Loucy (cell line): Measurements from ENCODE around the gene ECEL1.

Experiments
- H2AFZ ChIP-seq: fragments of 200-600 bp; sonication (generic); 2 replicates; pipeline ENCODE4 v1.6.0; 2016; ENCODE audit warnings: antibody characterized with exemption, mild to moderate bottlenecking, low read length, moderate library complexity
- H3F3A ChIP-seq: fragments of 200-600 bp; 2 replicates; pipeline ENCODE4 v1.6.0; 2016; ENCODE audit warnings: antibody characterized with exemption, low read depth, mild to moderate bottlenecking
- H3K27me3 ChIP-seq: fragments of 200-600 bp; sonication (generic); 2 replicates; pipeline ENCODE4 v1.6.1; 2014; ENCODE audit warnings: low read length, mild to moderate bottlenecking; ENCODE audit not compliant: insufficient read depth, poor library complexity, severe bottlenecking
- H3K36me3 ChIP-seq: fragments of 200-600 bp; sonication (generic); 2 replicates; pipeline ENCODE4 v1.6.1; 2016; ENCODE audit warnings: low read length; ENCODE audit not compliant: insufficient read depth
- H3K4me1 ChIP-seq: fragments of 200-600 bp; sonication (generic); 2 replicates; pipeline ENCODE4 v1.5.1; 2014; ENCODE audit warnings: low read length, mild to moderate bottlenecking; ENCODE audit not compliant: insufficient read depth, poor library complexity, severe bottlenecking
- H3K4me2 ChIP-seq: fragments of 200-600 bp; sonication (generic); 2 replicates; pipeline ENCODE4 v1.6.0; 2014; ENCODE audit warnings: antibody characterized with exemption, low read length, low read depth, mild to moderate bottlenecking; ENCODE audit not compliant: poor library complexity, severe bottlenecking
- H3K4me3 ChIP-seq: fragments of 200-600 bp; sonication (generic); 2 replicates; pipeline ENCODE4 v1.5.1; 2014; ENCODE audit warnings: low read length, mild to moderate bottlenecking, mixed read lengths; ENCODE audit not compliant: poor library complexity, severe bottlenecking
- H3K79me2 ChIP-seq: fragments of 200-600 bp; sonication (generic); 2 replicates; pipeline ENCODE4 v1.6.1; 2014; ENCODE audit warnings: low read length; ENCODE audit not compliant: insufficient read depth
- H3K9ac ChIP-seq: fragments of 200-600 bp; sonication (generic); 2 replicates; pipeline ENCODE4 v1.6.0; 2014; ENCODE audit warnings: mild to moderate bottlenecking, low read depth, low read length, moderate library complexity; ENCODE audit not compliant: poor library complexity, severe bottlenecking
- H3K9me2 ChIP-seq: fragments of 200-600 bp; sonication (generic); replicated peaks from 2 replicates; pipeline ENCODE4 v1.6.1; 2016; ENCODE audit warnings: low read depth, low read length, mixed read lengths
- H3K9me3 ChIP-seq: fragments of 200-600 bp; sonication (generic); 2 replicates; pipeline ENCODE4 v1.6.1; 2014; ENCODE audit warnings: mild to moderate bottlenecking, antibody characterized with exemption, low read length, low read depth; ENCODE audit not compliant: insufficient read depth
- H4K20me1 ChIP-seq: fragments of 200-600 bp; sonication (generic); 2 replicates; pipeline ENCODE4 v1.6.0; 2014; ENCODE audit warnings: antibody characterized with exemption, low read length, mild to moderate bottlenecking; ENCODE audit not compliant: insufficient read depth, poor library complexity, severe bottlenecking
- CTCF ChIP-seq: fragments of 200-600 bp; sonication (generic); conservative IDR thresholded peaks from 2 replicates; pipeline ENCODE4 v1.5.1; 2014; ENCODE audit warnings: mild to moderate bottlenecking, antibody characterized with exemption, low read length
- EZH2phosphoT487 ChIP-seq: fragments of 200-600 bp; IDR thresholded peaks from 2 replicates; pipeline ENCODE4 v1.6.1; 2018; ENCODE audit warnings: antibody characterized with exemption, mild to moderate bottlenecking, moderate library complexity, borderline replicate concordance

ECEL1 gene

GRCh38 chr2:232501331-232501771, 13.7 kb upstream of the ECEL1 start:
- H3K4me2 ChIP-seq: no peak overlapping the region
- H3K9ac ChIP-seq: no peak overlapping the region
- no peak for TF ChIP-seq EZH2phosphoT487
- no peak for TF ChIP-seq CTCF
- no peaks in the 10 kb centered on the region for H3K36me3 ChIP-seq
- no peaks in the 10 kb centered on the region for H3K9me3 ChIP-seq
- H3K27me3 ChIP-seq: no peaks in the 10 kb centered on the region
- H3K79me2 ChIP-seq: no peaks in the 10 kb centered on the region
- no peaks in the 10 kb centered on the region for H3K9me2 ChIP-seq
- no peak overlapping the region for H2AFZ ChIP-seq
- H3K4me1 ChIP-seq: no peaks in the 10 kb centered on the region
- no peaks in the 10 kb centered on the region for H4K20me1 ChIP-seq
- H3K4me3 ChIP-seq: no peak overlapping the region
- no peaks in the 10 kb centered on the region for H3F3A ChIP-seq

GRCh38 chr2:232498452-232498851, 10.8 kb upstream of the ECEL1 start:
- Histone ChIP-seq H3K79me2 (no peaks in the 10 kb centered on the region), H3K4me3 (no peak overlapping the region), H3K9me3 (no peaks in the 10 kb centered on the region), H3K36me3 (no peaks in the 10 kb centered on the region), H3K4me2 (no peak overlapping the region), H3K4me1 (no peaks in the 10 kb centered on the region), H3K9ac (no peak overlapping the region), H3K9me2 (no peaks in the 10 kb centered on the region), H3F3A (no peaks in the 10 kb centered on the region), H3K27me3 (no peaks in the 10 kb centered on the region), H2AFZ (no peak overlapping the region), H4K20me1 (no peaks in the 10 kb centered on the region)
- TF ChIP-seq EZH2phosphoT487 (no peak), CTCF (no peak)

DNA sequence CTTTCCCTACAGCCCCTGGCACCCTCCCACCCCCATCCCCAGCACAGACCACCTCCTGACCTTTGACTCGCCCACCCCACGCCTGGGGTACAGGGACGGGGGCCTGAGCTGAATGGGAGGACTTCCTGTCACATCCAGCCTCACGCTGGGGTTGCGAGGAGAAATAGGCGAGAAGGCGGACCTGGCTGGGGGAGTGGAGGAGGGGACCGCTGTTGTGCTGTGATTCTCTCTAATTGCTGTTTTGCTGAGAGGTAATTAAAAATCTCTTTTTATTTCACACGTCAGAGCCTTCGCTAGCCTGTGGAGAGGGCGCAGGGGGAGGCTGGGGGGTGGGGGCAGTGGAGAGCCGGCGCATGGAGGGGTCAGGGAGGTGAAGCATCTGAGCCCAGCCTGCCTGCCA, 9.7 kb upstream of the ECEL1 start:
- H3K79me2 ChIP-seq: no peaks in the 10 kb centered on the region
- no peaks in the 10 kb centered on the region for H3K36me3 ChIP-seq
- TF ChIP-seq CTCF (no peak), EZH2phosphoT487 (no peak)
- H4K20me1 ChIP-seq: no peaks in the 10 kb centered on the region
- no peak overlapping the region for H3K4me2 ChIP-seq
- no peaks in the 10 kb centered on the region for H3K9me3 ChIP-seq
- H2AFZ ChIP-seq: no peak overlapping the region
- no peaks in the 10 kb centered on the region for H3K4me1 ChIP-seq
- H3K27me3 ChIP-seq: no peaks in the 10 kb centered on the region
- no peak overlapping the region for H3K9ac ChIP-seq
- H3K4me3 ChIP-seq: no peak overlapping the region
- H3F3A ChIP-seq: no peaks in the 10 kb centered on the region
- H3K9me2 ChIP-seq: no peaks in the 10 kb centered on the region
